Measurements from ENCODE around the gene AEN.
"Not testable (repeated sequence)": the region's sequence is repeated elsewhere in the genome, so short reads cannot be mapped to it uniquely, and the experiment has no call there.

GRCh38 chr15:88632797-88633196 is 11.7 kb downstream of the AEN start:
- not testable (repeated sequence) for TF ChIP-seq POLR2A (IDR thresholded peaks at IDR 0.05); CTCF (IDR thresholded peaks at IDR 0.05 in 4 of 5, conservative IDR thresholded peaks at IDR 0.05 in 1 of 5)

Measured in gastrocnemius medialis (tissue), 4 donors.